ENCODE data around the gene MYO5C. TPM values are rescaled to one million over a fixed set of nuclear protein-coding genes. Genes with fewer than 3 reads are reported as not detected.

The MYO5C gene
- total RNA-seq, 1 experiment from 2014 or later = 0.43 TPM

DNA sequence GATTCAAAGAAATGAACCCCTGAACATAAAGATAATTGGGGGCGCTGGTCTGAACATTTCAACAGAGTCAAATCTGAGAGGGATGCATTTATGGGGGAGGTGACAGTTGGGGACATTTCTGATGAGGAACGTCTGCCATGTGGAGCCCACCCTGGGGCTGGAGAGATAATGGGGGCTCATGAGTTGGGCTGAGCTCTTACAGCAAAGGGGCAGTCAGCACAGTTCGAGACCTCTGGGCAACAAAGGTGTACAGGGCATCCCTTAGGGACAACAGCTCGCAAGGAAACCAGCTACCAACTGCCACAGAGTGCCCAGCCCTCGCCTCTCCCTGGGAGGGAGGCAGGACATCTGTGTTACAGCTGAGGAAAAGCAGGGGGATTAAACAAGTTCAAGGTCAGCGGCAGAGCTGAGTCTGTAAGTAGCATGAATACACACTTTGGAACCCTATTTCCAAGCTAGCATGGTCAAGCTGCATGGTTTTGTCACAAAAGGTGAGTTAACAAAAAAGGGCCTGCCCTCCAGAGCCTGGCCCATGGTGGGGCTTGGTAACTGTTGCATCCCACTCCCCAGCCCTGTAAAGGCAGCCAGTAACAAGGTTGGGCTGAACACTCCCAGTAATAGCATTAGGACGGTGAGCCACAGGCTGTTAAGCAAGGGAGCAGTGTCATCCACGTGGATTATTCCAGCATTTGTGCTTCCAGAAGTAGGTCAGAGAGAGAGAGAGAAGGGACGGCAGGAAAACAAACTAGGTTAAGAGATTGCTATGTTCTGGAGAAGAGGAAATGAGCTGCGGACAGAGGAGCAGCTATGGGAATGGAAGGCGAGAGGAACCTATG is 108.7 kb downstream of the MYO5C start:
- Histone ChIP-seq H3K9me3 (ENCODE audit: low read depth, low read length, poor library complexity, severe bottlenecking) (no peaks in the 10 kb centered on the region), H3K4me1 (ENCODE audit: insufficient read depth, low read length, poor library complexity, severe bottlenecking) (no peaks in the 10 kb centered on the region), H3K27ac (ENCODE audit: low read depth, low read length, poor library complexity, severe bottlenecking) (no peak overlapping the region), H3K4me3 (ENCODE audit: low read depth, low read length, poor library complexity, severe bottlenecking) (no peak overlapping the region), H3K27me3 (replicated peaks; ENCODE audit: insufficient read depth, low read depth, low read length, poor library complexity) (no peaks in the 10 kb centered on the region), H3K36me3 (ENCODE audit: insufficient read depth, low read length, poor library complexity, severe bottlenecking) (no peaks in the 10 kb centered on the region)
- POLR2A ChIA-PET (ENCODE audit: low non-redundant PET) = no interaction called here
- BruUV-seq (replicated peaks) = no TSS peak
- no peak for DNase-seq (ENCODE audit: low spot score)
- CTCF ChIA-PET = no interaction called here
- intact Hi-C loops (cut with micrococcal nuclease; ENCODE audit: unreplicated experiment) = no loop called here
- TF ChIP-seq, protein P1, sequence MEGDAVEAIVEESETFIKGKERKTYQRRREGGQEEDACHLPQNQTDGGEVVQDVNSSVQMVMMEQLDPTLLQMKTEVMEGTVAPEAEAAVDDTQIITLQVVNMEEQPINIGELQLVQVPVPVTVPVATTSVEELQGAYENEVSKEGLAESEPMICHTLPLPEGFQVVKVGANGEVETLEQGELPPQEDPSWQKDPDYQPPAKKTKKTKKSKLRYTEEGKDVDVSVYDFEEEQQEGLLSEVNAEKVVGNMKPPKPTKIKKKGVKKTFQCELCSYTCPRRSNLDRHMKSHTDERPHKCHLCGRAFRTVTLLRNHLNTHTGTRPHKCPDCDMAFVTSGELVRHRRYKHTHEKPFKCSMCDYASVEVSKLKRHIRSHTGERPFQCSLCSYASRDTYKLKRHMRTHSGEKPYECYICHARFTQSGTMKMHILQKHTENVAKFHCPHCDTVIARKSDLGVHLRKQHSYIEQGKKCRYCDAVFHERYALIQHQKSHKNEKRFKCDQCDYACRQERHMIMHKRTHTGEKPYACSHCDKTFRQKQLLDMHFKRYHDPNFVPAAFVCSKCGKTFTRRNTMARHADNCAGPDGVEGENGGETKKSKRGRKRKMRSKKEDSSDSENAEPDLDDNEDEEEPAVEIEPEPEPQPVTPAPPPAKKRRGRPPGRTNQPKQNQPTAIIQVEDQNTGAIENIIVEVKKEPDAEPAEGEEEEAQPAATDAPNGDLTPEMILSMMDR (conservative IDR thresholded peaks at IDR 0.05; ENCODE audit: low read depth, low read length) = no peak
- TF ChIP-seq EZH2 (IDR thresholded peaks at IDR 0.05; ENCODE audit: borderline replicate concordance, low read depth, low read length, poor library complexity, severe bottlenecking) = no peak

DNA sequence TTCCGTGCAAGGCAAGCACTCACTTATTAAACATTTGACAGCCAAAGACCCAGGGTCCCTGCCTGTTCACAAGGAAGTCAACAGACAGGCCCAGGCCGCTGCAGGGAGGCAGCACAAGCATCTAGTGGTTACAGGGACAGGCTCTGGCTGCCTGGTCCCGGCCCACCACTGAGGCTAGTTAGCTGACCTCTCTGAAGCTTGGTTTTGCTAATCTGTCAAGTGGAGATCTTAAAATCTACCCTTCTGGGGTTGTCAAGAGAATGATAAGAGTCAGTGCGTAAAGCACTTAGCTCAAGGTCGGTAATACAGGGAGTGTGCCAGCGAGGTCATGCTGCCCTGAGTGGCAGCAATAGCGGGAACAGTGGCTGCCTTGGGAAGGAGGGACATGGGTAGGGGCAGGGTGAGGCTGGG is 110.4 kb downstream of the MYO5C start:
- no peaks in the 10 kb centered on the region for H3K36me3 ChIP-seq (ENCODE audit: insufficient read depth, low read length, poor library complexity, severe bottlenecking)
- no TSS peak for BruUV-seq (replicated peaks)
- DNase-seq (ENCODE audit: low spot score) = no peak
- H3K4me1 ChIP-seq (ENCODE audit: insufficient read depth, low read length, poor library complexity, severe bottlenecking) = no peaks in the 10 kb centered on the region
- intact Hi-C loops (cut with micrococcal nuclease; ENCODE audit: unreplicated experiment) = no loop called here
- H3K4me3 ChIP-seq (ENCODE audit: low read depth, low read length, poor library complexity, severe bottlenecking) = no peak overlapping the region
- POLR2A ChIA-PET (ENCODE audit: low non-redundant PET) = no interaction called here
- no peaks in the 10 kb centered on the region for H3K9me3 ChIP-seq (ENCODE audit: low read depth, low read length, poor library complexity, severe bottlenecking)
- CTCF ChIA-PET = no interaction called here
- TF ChIP-seq EZH2 (IDR thresholded peaks at IDR 0.05; ENCODE audit: borderline replicate concordance, low read depth, low read length, poor library complexity, severe bottlenecking) = no peak
- TF ChIP-seq, protein P1 (conservative IDR thresholded peaks at IDR 0.05; ENCODE audit: low read depth, low read length) = no peak
- H3K27ac ChIP-seq (ENCODE audit: low read depth, low read length, poor library complexity, severe bottlenecking) = no peak overlapping the region
- no peaks in the 10 kb centered on the region for H3K27me3 ChIP-seq (replicated peaks; ENCODE audit: insufficient read depth, low read depth, low read length, poor library complexity)

DNA sequence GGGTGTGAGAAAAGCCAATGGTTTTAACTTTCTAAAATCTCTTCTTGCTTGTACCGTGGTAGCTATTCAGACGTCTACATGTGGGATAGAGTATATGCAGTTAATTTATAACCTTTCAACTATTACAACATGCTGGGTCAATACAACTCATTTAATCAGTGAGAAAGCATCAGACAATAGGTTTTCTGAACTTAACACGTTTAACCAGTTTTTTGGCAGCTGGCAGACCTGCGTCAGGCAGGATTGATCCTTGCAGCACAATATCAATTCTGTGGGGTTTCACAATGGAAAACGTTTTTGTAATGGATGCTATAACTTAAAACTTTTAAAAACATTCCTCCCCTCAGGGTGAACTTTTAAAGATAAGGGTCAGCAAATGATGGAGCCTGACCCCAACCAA is 110.9 kb downstream of the MYO5C start:
- Histone ChIP-seq H3K9me3 (ENCODE audit: low read depth, low read length, poor library complexity, severe bottlenecking) (no peaks in the 10 kb centered on the region), H3K4me3 (ENCODE audit: low read depth, low read length, poor library complexity, severe bottlenecking) (no peak overlapping the region), H3K4me1 (ENCODE audit: insufficient read depth, low read length, poor library complexity, severe bottlenecking) (no peaks in the 10 kb centered on the region), H3K36me3 (ENCODE audit: insufficient read depth, low read length, poor library complexity, severe bottlenecking) (no peaks in the 10 kb centered on the region), H3K27ac (ENCODE audit: low read depth, low read length, poor library complexity, severe bottlenecking) (no peak overlapping the region), H3K27me3 (replicated peaks; ENCODE audit: insufficient read depth, low read depth, low read length, poor library complexity) (no peaks in the 10 kb centered on the region)
- CTCF ChIA-PET = no interaction called here
- POLR2A ChIA-PET (ENCODE audit: low non-redundant PET) = no interaction called here
- intact Hi-C loops (cut with micrococcal nuclease; ENCODE audit: unreplicated experiment) = loop anchor here (5.0 kb wide), 1 partner anchor 43 kb away; no protein-coding TSS in a partner anchor
- no TSS peak for BruUV-seq (replicated peaks)
- TF ChIP-seq, protein P1 (conservative IDR thresholded peaks at IDR 0.05; ENCODE audit: low read depth, low read length) = no peak
- no peak for TF ChIP-seq EZH2 (IDR thresholded peaks at IDR 0.05; ENCODE audit: borderline replicate concordance, low read depth, low read length, poor library complexity, severe bottlenecking)
- no peak for DNase-seq (ENCODE audit: low spot score)

Measured in A673 (cell line).